Kidney epithelial cell (primary cell): ENCODE measurements around the gene ASB6. TPM values are rescaled to one million over a fixed set of nuclear protein-coding genes. Genes with fewer than 3 reads are reported as not detected.

ENCODE experiments used
- DNase-seq: peaks from one replicate; pipeline ENCODE4 v3.0.0-alpha.2; 2010; ENCODE audit warnings: low read depth
- H3K27me3 ChIP-seq: 2 replicates; pipeline ENCODE4 v1.6.0; 2011; ENCODE audit warnings: low read length; ENCODE audit not compliant: control insufficient read depth, insufficient read depth
- H3K36me3 ChIP-seq: 2 replicates; pipeline ENCODE4 v1.5.1; 2011; ENCODE audit warnings: low read length; ENCODE audit not compliant: control insufficient read depth, insufficient read depth
- H3K4me3 ChIP-seq: 2 replicates; pipeline ENCODE4 v1.5.1; 2011; ENCODE audit warnings: low read depth, mild to moderate bottlenecking, control low read depth, low read length
- total RNA-seq: library from RNA; depleted of rRNA; stranded (reverse); fragments of >200 nt; gene quantifications from 2 replicates; pipeline ENCODE4 v1.2.3, GENCODE V29; 2015
- TF ChIP-seq, protein P1 (sequence below): IDR thresholded peaks from 2 replicates; pipeline ENCODE4 v1.5.1; 2011; ENCODE audit warnings: mild to moderate bottlenecking, moderate library complexity, low read length, control low read depth, inconsistent platforms; ENCODE audit not compliant: insufficient read depth, poor library complexity, severe bottlenecking

ASB6 gene
- total RNA-seq, 1 donor from 2014 or later, result 27.0 TPM

GRCh38 chr9:129650680-129651235, 8.8 kb upstream of the ASB6 start:
- no peak for DNase-seq
- no peak overlapping the region for H3K4me3 ChIP-seq
- peaks cover 3% of the 10 kb centered on the region for H3K27me3 ChIP-seq
- TF ChIP-seq, protein P1, sequence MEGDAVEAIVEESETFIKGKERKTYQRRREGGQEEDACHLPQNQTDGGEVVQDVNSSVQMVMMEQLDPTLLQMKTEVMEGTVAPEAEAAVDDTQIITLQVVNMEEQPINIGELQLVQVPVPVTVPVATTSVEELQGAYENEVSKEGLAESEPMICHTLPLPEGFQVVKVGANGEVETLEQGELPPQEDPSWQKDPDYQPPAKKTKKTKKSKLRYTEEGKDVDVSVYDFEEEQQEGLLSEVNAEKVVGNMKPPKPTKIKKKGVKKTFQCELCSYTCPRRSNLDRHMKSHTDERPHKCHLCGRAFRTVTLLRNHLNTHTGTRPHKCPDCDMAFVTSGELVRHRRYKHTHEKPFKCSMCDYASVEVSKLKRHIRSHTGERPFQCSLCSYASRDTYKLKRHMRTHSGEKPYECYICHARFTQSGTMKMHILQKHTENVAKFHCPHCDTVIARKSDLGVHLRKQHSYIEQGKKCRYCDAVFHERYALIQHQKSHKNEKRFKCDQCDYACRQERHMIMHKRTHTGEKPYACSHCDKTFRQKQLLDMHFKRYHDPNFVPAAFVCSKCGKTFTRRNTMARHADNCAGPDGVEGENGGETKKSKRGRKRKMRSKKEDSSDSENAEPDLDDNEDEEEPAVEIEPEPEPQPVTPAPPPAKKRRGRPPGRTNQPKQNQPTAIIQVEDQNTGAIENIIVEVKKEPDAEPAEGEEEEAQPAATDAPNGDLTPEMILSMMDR, result no peak
- no peaks in the 10 kb centered on the region for H3K36me3 ChIP-seq

GRCh38 chr9:129649726-129650679, 8.1 kb upstream of the ASB6 start:
- TF ChIP-seq, protein P1, result no peak

DNA sequence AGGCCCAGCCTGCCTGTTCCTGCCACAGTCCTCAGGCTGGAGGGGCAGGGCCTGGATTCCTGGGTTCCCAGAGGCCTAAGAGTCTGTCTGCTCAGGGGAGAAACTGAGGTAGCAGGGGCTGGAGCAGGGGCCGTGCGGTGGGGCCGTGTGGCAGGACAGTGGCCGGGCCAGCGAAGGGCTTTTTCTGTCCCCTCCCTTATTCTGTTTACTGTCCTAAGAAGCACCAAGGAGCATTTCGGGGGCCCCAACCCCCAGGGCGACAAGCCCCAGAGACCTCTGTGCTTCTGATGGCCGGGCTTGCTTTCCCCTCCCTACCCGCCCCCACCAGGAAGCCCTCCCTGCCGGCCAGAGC, 6.8 kb upstream of the ASB6 start:
- H3K4me3 ChIP-seq, result no peak overlapping the region
- TF ChIP-seq, protein P1, result no peak
- H3K27me3 ChIP-seq, result no peaks in the 10 kb centered on the region
- no peak for DNase-seq
- H3K36me3 ChIP-seq, result no peaks in the 10 kb centered on the region

More at GRCh38 chr9:129649726-129650679, 8.1 kb upstream of the ASB6 start:
- Histone ChIP-seq H3K4me3 (no peak overlapping the region), H3K36me3 (no peaks in the 10 kb centered on the region), H3K27me3 (peaks cover 3% of the 10 kb centered on the region)
- DNase-seq, result no peak

GRCh38 chr9:129648092-129648763, 6.3 kb upstream of the ASB6 start:
- Histone ChIP-seq H3K27me3 (no peaks in the 10 kb centered on the region), H3K36me3 (no peaks in the 10 kb centered on the region), H3K4me3 (no peak overlapping the region)
- TF ChIP-seq, protein P1, result no peak
- DNase-seq, result no peak

DNA sequence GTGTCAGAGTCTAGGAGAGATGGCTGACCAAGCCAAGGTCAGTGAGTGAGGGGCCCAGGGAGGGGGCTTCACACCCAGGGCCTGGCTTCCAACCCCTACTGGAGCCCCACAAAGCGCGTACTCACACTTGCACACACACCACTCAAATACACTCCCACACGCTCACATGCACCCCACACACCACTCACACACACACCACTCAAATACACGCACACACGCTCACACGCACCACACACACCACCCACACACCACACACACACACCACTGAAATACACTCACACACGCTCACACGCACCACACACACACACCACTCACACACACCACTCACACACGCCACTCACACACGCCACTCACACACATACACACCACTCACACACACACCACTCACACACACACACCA, 5.7 kb upstream of the ASB6 start:
- no peak for DNase-seq
- TF ChIP-seq, protein P1, result no peak
- Histone ChIP-seq H3K27me3 (no peaks in the 10 kb centered on the region), H3K36me3 (no peaks in the 10 kb centered on the region), H3K4me3 (no peak overlapping the region)
